Uterus (tissue), 2 donors: ENCODE data around the gene WWOX.

Experiments used
- POLR2A ChIP-seq, 2 donors: fragments of 450-650 bp; IDR thresholded peaks; one replicate each; pipeline ENCODE4 v1.6.1; 2016; ENCODE audit warnings: antibody characterized with exemption in 2 of 2, mild to moderate bottlenecking in 1 of 2, moderate library complexity in 1 of 2
- TF ChIP-seq, protein P1 (sequence below), 4 experiments: fragments of 200-600 bp in 2 of 4; fragments of 450-650 bp in 2 of 4; sonication (generic) in 2 of 4; IDR thresholded peaks; one replicate each; pipeline ENCODE4 v1.5.1; 2016 to 2019; ENCODE audit warnings: antibody characterized with exemption in 4 of 4, mild to moderate bottlenecking in 2 of 4, moderate library complexity in 1 of 4

DNA sequence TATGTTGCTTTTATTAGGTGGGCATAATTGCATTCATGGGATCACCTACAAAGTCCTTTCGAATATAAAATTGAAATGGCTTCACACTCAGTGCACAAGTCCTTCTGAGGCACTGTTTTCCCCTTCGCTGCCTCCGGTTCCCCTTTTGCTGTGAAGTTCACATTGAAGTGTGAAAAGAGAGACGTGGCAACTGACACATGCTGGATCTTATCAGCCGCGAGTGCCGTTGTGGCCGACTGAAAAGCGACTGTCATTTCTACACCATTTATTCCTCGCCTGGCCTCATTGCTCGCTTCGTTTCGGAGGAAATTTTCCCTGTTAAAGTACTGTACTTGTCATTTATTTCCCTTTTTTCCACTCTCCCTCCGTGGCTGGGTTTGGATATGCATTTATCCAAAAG is 1077.6 kb downstream of the WWOX start:
- TF ChIP-seq, protein P1, sequence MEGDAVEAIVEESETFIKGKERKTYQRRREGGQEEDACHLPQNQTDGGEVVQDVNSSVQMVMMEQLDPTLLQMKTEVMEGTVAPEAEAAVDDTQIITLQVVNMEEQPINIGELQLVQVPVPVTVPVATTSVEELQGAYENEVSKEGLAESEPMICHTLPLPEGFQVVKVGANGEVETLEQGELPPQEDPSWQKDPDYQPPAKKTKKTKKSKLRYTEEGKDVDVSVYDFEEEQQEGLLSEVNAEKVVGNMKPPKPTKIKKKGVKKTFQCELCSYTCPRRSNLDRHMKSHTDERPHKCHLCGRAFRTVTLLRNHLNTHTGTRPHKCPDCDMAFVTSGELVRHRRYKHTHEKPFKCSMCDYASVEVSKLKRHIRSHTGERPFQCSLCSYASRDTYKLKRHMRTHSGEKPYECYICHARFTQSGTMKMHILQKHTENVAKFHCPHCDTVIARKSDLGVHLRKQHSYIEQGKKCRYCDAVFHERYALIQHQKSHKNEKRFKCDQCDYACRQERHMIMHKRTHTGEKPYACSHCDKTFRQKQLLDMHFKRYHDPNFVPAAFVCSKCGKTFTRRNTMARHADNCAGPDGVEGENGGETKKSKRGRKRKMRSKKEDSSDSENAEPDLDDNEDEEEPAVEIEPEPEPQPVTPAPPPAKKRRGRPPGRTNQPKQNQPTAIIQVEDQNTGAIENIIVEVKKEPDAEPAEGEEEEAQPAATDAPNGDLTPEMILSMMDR (IDR thresholded peaks at IDR 0.05) = no peak
- TF ChIP-seq POLR2A (IDR thresholded peaks at IDR 0.05) = no peak
